Epithelial cell of esophagus (primary cell): ENCODE data around the gene ABI1.

Source experiments
- DNase-seq: peaks from one replicate; pipeline ENCODE4 v3.0.0; 2010; ENCODE audit warnings: low read depth
- H3K4me3 ChIP-seq: 2 replicates; pipeline ENCODE4 v1.5.1; 2011; ENCODE audit warnings: mild to moderate bottlenecking, low read length, control low read depth
- CTCF ChIP-seq: IDR thresholded peaks from 2 replicates; pipeline ENCODE4 v1.5.1; 2011; ENCODE audit warnings: low read depth, mild to moderate bottlenecking, low read length, control low read depth, inconsistent platforms; ENCODE audit not compliant: insufficient read depth; ENCODE audit errors: missing control alignments

Gene ABI1

GRCh38 chr10:26780793-26781601 is 79.8 kb downstream of the ABI1 start:
- no peak for TF ChIP-seq CTCF
- H3K4me3 ChIP-seq, result no peak overlapping the region
- DNase-seq, result peak; percentile 100

GRCh38 chr10:26780106-26780792 is 80.5 kb downstream of the ABI1 start:
- DNase-seq, result no peak
- no peak for TF ChIP-seq CTCF
- no peak overlapping the region for H3K4me3 ChIP-seq

- no peak for TF ChIP-seq CTCF
- DNase-seq, result peak; percentile 57
- H3K4me3 ChIP-seq, result no peak overlapping the region
These were observed 81.4 kb downstream of the ABI1 start for GRCh38 chr10:26779176-26779860.

- no peak for DNase-seq
- TF ChIP-seq CTCF, result no peak
- H3K4me3 ChIP-seq, result no peak overlapping the region
These were observed 83.1 kb downstream of the ABI1 start for GRCh38 chr10:26777686-26778085.

GRCh38 chr10:26776258-26776657 is 84.5 kb downstream of the ABI1 start:
- no peak for TF ChIP-seq CTCF
- H3K4me3 ChIP-seq, result no peak overlapping the region
- DNase-seq, result peak; percentile 55

- no peak overlapping the region for H3K4me3 ChIP-seq
- no peak for DNase-seq
- no peak for TF ChIP-seq CTCF
These were observed 87.1 kb downstream of the ABI1 start for GRCh38 chr10:26773633-26774032.
